ENCODE results near the gene KRTAP12-3.

GRCh38 chr21:44694776-44695175 lies 37.0 kb downstream of the KRTAP12-3 start:
- TF ChIP-seq CTCF (IDR thresholded peaks at IDR 0.05; ENCODE audit: low read length): no peak
- no peak for TF ChIP-seq EZH2 (IDR thresholded peaks at IDR 0.05; ENCODE audit: borderline replicate concordance, low read length)
